ENCODE measurements around the gene KLHDC9.

The KLHDC9 gene

DNA sequence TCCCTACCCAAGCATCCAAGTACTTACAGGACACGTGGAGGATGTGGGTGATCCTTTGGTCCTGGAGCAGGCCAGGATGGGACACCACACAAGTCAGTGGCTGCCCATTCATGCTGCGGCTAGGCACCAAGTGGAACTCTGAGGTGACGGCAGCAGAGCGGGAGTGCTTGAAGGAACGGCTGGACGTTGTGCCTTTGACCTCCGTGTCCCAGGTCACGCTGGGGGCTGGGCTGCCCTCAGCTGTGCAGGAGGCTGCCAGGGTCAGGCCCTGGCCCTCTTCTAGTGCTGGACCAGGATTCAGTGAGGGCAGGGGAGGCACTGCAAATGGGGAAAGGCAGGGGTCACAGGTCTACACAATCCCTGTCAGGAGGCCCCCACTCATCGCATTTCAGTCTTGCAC is 20.7 kb upstream of the KLHDC9 start:
- no peak for DNase-seq

DNA sequence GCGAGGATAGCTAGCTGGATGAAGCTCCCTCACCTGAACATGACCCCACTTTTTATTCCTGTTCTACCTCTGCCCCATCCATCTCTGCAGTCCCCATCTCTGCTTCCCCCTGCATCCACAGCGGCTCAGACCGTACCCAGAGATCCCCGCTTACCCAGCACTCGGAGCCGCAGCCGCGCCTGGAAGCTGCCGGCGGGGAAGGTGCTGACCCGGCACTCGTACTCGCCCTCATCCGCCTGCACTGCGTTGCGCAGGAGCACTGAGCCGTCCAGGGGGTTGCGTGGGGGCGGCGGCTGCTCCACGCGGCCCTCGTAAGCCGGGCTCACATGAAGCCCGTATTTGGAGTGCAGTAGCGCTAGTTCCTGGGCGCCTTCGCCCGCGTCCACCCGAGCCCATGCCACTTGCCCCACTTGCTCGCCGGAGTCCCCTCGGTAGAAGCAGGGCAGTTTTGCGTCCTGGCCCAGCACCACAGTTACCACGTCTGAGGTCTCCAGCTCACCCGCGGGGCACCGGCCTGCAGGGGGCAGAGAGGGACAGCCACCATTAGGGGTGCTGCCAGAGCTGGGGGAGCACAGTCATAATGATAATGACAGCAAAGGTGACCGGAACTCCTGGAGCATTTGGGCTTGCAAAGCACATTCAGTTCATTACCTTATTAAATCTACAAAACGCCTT is 18.6 kb upstream of the KLHDC9 start:
- no peak for DNase-seq

DNA sequence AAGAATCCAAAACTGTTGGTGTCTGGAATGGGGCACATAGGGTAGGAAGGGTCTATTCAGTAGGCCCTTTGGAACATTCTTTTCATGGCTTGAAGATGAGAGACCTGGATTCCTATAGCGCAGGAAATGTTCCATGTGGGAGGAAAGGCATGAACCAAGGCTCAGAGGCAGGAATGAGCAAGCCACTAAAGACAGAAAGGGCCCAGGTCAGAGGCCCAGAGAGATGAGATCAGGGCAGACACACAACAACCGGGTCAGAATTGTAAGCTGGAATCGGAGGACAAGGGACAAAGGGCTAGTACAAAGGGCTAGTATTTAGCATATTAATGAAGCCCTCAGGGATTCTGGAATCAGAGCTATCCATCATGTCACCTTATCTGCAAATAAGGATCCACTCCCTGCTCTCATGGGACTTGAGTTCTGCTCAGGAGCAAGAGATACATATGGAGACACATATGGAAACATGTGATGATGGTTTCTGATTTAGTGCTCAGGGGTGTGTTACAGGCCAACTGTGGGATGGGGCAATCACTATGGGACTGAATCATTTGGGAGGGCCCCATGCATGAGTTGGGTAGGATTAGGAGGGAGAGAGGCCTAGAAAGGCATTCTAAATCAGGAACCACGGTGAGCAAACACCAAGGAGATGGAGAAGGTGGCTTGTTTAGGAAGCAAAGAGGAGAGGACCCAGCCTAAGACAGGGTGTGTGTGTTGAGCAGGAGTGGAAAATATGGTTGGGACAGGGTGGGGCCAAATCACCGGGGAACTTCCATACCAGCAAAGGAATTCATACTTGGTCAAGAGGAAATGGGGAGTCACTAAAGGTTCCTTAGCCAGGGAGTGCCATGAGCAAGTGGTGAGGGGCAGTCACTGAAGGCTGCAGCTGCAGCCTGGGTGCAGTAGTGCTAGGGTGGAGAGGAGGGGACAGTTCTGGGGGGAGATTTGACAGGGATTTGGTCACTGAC is 17.4 kb upstream of the KLHDC9 start:
- DNase-seq, result peak; percentile 51

DNA sequence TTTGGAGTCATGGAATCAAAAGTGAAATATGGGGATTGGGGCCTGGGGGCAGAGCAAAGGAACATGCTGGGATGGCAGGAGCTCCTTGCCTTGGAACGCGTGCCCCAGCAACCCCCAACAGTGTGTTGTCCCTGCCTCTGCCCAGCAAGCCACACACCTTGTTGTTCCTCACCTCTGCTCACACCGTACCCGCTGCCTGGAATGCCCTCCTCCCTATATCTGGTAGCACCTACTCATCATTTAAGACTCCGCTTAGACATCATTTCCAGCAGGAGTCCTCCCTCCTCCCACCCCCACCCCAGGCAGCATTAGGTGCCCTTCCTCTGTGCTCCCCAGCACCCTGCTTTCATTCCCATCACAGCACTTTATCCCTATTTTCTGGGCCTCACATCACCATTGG is 16.6 kb upstream of the KLHDC9 start:
- no peak for DNase-seq

DNA sequence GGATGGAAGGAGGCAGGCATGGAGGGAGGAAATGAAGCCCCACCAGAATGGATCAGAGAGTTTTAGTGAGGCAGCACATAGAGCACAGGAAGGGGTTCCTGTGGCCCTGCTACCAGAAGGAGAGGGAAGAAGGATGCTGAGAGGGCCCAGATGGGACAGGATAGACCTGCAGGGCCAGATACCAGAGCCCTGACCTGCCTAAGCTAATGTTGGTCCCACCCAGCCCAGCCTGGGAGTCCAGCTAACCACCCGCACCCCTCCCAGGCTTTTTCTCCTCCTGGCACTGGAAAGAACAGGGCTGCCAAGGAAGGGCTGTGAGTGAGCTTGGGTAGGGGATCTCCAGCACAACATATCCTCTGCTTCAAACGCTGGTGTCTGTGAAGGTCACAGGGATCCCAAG is 15.7 kb upstream of the KLHDC9 start:
- no peak for DNase-seq

DNA sequence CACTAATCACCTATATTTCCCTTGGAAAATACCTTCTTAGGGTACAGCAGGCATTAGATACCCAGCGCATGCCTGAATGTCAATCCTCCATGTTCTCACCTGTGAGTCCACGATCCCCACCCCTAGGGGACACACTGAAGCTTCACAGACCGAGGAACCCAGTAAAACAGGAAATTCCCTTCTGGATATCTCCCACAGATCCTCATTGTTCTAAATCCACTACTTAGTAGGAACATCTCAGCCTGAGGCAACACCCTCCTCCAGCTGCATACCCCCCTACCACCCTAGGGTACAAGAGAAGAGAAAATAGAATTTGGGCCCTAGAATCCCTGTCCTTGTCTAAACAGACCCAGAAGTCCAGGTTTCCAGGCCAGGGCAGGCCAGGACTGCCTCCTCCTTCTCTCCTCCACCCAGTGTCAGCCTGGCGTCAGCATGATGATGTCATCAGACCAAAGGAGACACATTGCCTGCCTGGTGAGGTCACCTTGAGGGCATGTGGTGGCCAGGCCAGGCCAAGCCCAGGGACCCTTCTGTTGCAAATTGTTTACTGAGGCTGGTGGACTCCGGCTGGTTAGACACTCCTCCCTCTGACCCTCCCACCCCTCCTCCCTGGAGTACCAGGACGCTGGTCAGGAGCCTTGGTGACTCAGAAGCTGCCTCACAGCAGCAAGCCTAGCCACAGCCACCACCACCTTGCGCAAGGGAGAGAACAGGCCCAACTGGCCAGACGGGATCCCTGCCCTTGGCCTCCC is 15.0 kb upstream of the KLHDC9 start:
- DNase-seq, result peak; percentile 85

DNA sequence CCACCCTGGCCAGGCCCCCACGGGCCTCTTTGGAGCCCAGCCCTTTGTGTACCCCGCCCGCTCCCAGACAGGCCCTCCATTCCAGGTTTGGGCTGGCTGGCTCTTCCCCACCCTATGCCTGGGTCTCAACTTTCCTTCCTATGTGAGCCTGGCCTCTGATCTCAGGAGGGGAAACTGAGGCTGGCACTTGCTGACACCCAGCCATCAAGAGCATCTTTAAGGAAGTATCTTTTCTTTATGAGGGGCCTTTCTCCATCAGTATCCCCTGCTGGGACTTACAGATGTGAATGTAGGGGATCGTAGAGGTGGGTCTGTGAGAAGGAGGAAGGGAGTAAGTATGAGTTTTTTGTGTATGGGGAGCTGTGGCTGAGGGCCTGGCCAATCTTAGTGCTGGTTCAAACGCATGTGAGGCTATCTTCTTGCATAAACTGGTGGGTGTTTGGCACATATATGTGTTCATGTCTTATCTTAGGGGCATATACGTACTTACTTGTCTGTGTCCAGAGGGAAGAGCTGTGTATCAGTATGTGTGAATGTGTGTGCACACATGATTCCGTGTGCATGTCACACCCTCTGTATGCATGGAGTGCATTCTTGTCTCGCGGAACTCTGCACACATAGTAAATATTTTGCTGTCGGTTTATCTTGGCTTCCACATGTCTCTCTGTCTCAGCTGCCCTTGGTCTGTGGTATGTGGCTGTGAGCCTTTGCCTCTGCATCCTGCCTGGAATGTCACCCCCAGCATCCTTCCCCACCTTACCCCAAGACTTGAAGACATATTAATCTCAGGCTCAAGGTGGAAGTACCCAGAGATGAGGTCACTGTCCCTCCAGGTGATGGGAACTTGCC is 14.2 kb upstream of the KLHDC9 start:
- no peak for DNase-seq

DNA sequence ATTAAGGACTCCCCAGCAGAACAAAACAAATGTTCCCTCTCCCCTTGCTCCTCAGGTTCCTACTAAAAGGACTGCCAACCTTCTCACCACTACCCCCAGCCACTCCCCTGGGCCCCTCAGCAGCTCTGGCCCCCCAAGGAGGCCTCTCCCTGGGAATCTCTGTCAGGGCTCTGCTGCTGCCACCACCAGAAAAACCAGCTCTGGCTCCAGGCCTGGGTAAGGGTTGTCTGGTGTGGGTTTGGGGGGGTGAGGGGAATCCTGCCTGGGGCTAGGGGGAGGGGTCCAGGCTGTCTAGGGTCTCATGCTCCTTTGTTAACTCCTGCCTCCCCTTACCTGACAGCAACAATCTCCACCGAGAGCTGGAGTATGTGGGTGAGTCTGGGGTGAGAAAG is 13.6 kb upstream of the KLHDC9 start:
- DNase-seq, result no peak

DNA sequence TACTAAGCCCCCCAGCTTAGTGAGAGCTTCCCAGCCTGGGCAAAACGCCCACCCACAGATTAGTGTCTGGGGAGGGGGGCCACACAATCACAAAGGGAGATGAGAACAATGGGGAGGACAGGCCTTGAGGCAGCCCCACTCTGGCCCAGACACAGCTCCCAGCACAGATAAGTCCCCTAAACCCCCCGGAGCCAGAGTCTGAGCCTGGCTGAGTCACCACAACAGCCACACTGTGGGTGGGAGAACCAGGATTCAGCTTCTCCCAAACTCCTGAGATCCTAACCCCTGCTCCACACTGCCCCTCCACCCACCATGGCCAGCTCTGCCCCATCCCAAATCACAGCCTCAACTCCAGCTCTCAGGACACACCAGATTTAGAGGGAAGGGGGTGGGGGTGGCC is 13.0 kb upstream of the KLHDC9 start:
- DNase-seq, result peak; percentile 62

DNA sequence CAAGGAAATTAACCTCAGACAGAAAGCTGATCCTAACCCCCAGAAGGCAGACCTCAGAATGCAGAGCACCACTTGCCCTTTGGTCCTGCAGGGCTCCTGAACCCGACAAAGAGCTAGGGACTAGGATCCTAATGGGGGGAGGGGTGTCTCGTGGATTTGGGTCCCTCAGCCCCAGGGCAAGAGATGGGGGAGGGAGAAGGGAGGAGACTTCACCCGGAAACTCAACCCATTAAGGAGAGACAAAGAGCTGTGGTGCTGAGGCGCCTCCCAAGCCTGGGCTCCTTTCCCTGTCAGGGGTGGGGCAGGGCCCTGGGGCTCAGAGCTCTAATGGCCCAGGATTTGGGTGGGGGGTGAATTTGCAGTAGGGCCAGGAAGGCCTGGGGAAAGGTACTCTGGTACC is 11.7 kb upstream of the KLHDC9 start:
- DNase-seq, result no peak

DNA sequence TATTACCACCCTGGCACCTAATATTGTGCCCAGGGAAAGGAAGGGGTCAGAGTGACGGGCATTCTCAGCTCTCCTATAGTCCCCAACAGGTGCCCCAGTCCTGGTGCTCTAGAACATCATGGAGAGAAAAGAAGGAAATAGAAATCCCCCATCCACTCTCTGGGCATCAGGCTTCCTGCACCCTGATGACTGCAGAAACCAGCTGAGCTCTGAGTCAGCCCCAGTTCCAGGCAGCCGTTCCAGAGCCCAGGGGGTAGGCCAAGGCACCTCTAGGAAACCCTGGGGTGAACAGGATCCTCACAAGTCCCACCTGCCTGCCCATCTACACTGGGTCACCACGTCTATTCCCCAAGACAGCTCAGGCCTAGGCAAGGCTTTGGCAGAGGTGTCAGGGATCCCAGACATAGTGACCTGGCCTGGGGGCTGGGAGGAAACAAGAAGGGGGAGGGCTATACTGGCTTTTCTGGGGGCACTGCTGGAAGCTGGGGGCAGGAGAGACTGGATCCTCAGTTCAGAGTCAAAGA is 9.5 kb upstream of the KLHDC9 start:
- DNase-seq, result peak; percentile 40

DNA sequence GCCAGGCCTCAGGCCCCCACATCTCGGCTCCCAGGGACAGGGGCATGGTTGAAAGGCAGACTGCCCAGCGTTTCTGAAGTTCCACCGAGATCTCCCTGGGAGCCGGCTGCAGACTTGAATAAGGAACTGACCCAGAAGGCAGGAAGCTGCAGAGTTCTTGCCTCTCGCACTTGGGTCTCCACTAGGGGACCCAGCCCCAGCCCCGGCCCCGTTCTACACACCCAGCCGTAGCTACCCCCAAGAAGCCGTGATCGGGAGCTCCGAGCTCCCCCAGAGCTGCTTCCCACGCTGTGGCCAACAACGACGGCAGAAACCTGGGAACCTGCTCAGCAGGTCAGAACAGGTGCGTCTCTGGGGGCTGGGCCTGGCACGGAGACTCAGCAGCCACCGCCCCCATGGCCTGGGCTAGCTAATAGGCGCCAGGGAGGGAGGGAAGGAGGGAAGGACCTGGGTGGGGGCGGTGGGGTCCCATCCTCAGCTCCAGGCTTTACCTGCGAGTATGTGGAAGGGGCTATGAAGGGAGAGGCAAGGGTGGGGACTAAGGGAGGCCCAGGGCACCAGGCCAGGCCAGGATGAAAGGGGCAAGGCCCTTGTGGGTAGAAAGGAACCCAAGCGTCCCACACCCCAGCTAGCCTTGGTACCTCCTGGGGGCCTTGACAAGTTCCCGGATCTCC is 8.8 kb upstream of the KLHDC9 start, which contains the start of gene NECTIN4:
Gene NECTIN4 (minus strand): TSS at position 308 of the 674 bp plus-strand sequence. CDS start 262 bp downstream, at position 46.
- DNase-seq, result no peak

DNA sequence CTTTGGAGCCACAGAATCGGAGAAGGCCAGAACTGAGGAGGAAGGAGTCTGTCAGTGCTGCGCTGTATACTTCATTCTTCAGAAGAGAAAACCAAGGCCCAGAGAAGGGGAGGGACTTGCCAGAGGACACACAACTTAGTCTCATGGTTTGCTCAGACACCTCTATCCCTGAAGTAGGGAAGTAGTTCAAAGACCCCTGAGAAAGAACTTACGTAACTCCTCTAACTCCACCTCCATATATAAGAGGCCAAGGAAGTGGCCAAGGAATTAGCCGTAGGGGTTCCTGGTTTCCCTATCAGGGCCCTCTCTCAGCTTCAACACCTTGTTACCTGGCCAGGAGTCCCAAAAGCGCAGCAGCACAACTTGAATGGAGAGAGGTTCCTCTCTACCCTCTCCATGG is 8.2 kb upstream of the KLHDC9 start:
- no peak for DNase-seq

DNA sequence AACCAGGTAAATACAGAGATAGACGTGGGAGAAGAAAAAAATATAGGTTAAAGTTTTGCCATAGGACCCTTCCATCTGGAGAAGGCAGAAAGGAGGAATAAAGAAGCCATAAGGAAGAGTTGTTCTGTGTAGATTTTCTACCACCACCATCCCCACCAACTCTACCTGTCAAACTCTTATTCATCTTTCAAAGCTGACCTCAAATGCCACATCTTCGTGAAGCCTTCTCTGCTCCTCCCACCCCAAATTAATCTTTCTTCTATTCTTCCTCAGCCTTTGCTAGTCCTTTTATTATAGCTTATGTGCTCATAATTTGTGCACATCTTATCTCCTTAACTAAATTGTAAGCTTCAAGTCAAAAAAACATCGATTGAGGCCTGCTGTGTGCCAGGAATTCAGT is 7.5 kb upstream of the KLHDC9 start:
- DNase-seq, result no peak

DNA sequence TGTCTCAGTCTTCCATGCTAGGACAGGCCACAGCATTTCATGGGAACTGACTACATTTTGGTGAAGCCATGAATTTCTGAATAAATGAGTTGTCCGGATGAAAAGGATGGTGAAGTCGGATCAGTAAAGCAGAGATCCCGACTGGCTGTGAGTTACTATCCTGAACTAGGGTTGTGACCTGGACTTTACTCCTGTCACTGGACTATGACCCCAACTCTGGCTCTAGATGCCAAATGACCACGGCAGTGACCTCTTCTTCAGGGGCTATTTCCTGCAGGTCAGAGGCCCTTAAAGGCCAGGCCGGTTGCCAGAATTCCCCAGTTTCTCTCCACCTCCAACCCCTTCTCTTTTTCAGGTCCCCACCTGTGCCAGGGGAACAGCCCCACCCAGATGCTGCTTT is 7.1 kb upstream of the KLHDC9 start:
- no peak for DNase-seq

DNA sequence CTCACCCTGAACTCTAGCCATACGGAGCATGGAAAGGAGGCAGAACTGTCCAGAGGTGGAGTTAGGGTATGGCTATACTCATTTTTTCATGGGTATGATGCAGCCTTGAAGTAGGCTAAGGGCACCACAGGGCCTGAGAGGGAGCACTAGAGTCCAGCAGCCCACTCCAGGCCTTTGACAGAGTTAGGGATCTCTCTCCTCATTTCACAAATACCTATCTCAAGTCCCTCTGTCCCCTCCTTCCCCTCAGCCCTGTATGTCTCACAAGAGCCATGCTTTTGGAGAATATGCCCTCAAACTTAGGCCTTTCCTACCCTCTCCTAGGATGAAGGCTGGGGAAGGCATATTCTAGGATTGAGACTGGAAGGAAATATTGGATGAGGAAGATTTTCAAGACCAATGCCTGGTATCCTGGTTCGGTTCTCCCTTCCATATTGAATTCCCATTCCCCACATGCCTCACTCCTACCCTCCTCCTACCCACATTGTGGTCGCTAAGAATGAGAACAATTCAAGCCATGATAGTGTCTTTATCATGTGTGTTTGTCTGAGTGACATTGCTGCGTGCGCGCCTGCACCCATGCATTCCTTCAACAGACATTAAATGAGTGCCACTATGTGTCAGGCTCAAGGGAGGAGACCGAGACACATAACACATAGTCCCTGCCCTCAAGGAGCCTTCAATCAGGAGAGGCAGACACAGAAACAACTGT is 6.2 kb upstream of the KLHDC9 start:
- peak; percentile 63 for DNase-seq

DNA sequence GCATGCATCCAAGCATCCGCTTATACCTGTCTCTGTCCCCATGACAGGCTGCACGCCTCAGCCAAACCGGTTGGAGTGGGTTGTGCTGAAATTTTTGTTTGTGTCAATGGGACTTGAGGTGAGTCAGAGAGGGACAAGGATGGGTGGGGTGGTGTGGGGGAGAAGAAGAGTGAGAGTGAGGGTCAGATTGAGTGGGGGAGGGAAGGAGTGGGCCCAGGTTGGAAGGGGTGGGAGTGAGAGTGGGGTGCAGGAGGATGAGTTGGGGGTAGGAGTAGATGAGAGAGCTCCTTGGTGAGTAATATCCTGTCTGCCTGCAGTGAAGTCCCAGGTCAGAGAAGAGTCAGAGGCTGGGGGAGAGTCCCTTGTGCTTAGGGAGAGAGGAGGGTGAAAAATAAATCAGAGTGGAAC is 5.5 kb upstream of the KLHDC9 start:
- peak; percentile 69 for DNase-seq

DNA sequence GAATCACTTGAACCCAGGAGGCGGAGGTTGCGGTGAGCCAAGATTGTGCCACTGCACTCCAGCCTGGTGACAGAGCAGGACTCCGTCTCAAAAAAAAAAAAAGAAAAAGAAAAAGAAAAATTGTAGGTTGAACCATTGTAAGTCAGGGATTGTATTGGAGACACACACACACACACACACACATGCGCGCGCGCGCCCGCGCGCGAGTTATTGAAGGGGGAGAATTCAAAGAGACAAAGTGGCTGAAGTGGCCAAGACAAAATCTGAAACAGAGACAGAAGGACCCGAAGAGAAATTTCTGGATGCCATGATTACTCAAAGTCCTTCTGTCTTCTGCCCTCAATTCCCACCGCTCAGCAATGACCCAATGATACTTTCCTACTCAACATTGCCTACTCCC is 3.7 kb upstream of the KLHDC9 start:
- no peak for DNase-seq

DNA sequence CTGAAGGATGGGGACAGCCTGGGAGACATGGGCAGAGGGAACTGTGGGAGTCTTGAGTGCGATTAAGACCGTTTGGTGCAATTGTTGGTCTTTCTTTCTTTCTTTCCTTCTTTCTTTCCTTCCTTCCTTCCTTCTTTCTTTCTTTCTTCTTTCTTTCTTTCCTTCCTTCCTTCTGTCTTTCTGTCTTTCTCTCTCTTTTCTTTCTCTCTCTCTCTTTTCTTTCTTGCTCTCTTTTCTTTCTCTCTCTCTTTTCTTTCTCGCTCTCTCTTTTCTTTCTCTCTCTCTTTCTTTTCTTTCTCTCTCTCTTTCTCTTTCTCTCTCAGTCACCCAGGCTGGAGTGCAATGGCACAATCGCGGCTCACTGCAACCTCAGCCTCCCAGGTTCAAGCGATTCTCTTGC is 2.9 kb upstream of the KLHDC9 start:
- no peak for DNase-seq

DNA sequence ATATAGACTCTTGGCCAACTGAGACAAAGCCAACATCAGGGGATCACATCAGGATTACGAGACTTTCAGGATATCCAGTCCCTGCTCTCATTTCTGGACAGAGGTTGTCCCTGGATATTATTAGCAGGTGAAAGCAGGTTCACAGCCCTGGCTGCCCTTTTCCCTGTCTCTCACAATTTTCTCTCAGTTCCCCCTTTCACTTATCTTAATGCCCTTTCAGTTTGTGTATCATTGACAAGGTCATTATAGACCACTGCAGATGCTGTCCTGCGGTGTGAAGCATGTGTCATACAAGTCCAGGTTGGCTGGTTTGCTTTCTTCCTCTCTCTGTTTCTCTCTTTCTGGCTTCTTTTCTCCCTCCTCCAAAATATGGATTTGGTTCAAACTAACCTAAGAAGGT is 2.1 kb upstream of the KLHDC9 start:
- no peak for DNase-seq

DNA sequence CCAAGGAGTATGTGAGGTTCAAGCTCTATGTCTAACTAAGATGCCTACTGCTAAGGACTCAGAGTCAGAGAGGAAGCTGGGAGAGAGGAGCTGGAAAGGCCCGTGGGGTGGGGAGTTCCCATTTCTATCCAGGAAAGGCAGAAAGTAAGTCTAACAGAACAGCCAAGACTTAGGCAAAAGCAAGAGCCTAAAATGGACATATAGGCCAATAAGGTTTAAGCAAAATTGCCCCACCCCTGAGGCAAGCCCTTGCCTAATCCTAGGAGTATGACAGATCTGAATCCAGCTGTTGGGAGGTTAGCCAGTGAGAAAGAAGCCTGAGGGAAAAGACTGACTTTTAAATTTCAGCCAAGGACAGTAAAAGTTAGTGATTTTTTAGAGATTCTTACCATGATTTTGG is 1.6 kb upstream of the KLHDC9 start:
- no peak for DNase-seq
